ENCODE results near the gene USP24. TPM values are rescaled to one million over a fixed set of nuclear protein-coding genes. Genes with fewer than 3 reads are reported as not detected.
"Not testable (repeated sequence)": the region's sequence is repeated elsewhere in the genome, so short reads cannot be mapped to it uniquely, and the experiment has no call there.

USP24 gene
- total RNA-seq, 1 experiment from 2014 or later: 45.7 TPM

DNA sequence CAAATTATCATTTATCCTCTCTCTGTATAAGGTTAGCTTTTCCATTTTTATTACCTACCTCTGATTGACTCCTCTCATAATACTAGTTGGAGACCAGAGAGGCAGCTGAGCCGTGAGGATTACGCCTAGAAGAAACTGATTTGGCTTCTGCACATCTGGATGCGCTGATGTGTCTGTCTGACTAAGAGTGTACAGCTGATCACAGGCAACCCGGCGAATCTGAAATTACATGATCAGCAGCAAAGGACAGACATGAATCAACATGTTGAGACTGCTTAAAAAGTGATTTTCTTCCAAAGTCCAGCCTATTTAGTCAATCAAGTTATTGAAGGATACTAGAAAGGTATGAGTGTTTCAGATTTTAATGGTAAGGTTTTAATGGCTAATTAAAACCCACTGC lies 94.6 kb downstream of the USP24 start:
- Mint-ChIP-seq H3K9me3 (ENCODE audit: unreplicated experiment) (no peaks in the 10 kb centered on the region), H3K27me3 (ENCODE audit: insufficient read depth, unreplicated experiment) (no peaks in the 10 kb centered on the region), H3K4me1 (ENCODE audit: insufficient read depth, unreplicated experiment) (peaks cover 5% of the 10 kb centered on the region), H3K4me3 (ENCODE audit: unreplicated experiment) (no peak overlapping the region), H3K27ac (ENCODE audit: low read depth, unreplicated experiment) (peak overlapping the region; percentile 24), H3K36me3 (ENCODE audit: insufficient read depth, unreplicated experiment) (peaks cover 86% of the 10 kb centered on the region)
- ChIA-PET POLR2A (no interaction called here), CTCF (interaction anchor here (0.7 to 1.1 kb wide), 4 partner anchors 25 to 1464 kb away, joined by 3 to 4 read pairs (median 4); no protein-coding TSS in a partner anchor)
- DNase-seq (ENCODE audit: unreplicated experiment): no peak
- BruUV-seq (replicated peaks): no TSS peak
- TF ChIP-seq, protein P1, sequence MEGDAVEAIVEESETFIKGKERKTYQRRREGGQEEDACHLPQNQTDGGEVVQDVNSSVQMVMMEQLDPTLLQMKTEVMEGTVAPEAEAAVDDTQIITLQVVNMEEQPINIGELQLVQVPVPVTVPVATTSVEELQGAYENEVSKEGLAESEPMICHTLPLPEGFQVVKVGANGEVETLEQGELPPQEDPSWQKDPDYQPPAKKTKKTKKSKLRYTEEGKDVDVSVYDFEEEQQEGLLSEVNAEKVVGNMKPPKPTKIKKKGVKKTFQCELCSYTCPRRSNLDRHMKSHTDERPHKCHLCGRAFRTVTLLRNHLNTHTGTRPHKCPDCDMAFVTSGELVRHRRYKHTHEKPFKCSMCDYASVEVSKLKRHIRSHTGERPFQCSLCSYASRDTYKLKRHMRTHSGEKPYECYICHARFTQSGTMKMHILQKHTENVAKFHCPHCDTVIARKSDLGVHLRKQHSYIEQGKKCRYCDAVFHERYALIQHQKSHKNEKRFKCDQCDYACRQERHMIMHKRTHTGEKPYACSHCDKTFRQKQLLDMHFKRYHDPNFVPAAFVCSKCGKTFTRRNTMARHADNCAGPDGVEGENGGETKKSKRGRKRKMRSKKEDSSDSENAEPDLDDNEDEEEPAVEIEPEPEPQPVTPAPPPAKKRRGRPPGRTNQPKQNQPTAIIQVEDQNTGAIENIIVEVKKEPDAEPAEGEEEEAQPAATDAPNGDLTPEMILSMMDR (IDR thresholded peaks at IDR 0.05; ENCODE audit: unreplicated experiment): no peak
- intact Hi-C loops (cut with micrococcal nuclease): no loop called here

DNA sequence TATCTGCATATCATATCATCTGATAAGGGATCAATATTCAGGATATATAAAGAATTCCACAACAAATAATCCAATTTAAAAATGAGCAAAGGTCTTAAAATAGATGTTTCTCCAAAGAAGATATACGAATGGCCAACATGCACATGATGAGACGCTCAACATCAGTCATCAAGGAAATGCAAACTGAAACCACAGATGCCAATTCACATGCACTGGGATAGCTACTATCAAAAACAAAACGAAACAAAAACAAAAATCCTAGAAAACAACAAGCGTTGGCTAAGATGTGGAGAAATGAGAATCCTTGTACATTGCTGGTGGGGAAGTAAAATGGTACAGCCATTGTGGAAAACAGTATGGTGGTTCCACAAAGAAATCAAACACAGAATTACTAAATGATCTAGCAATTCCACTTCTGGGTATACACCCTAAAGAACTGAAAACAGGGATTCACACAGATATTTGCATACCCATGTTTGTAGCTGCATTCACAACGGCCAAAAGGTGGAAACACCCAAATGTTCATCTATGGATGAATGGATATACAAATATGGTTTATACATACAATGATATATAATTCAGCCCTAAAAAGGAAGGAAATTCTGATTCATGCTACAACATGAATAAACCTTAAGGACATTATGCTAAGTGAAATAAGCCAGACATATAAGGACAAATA lies 96.4 kb downstream of the USP24 start:
- H3K4me3 Mint-ChIP-seq (ENCODE audit: unreplicated experiment): no peak overlapping the region
- TF ChIP-seq, protein P1 (IDR thresholded peaks at IDR 0.05; ENCODE audit: unreplicated experiment): no peak
- DNase-seq (ENCODE audit: unreplicated experiment): no peak
- no TSS peak for BruUV-seq (replicated peaks)
- H3K27ac Mint-ChIP-seq (ENCODE audit: low read depth, unreplicated experiment): peak overlapping the region; percentile 24
- peaks cover 90% of the 10 kb centered on the region for H3K36me3 Mint-ChIP-seq (ENCODE audit: insufficient read depth, unreplicated experiment)
- H3K4me1 Mint-ChIP-seq (ENCODE audit: insufficient read depth, unreplicated experiment): no peaks in the 10 kb centered on the region
- ChIA-PET CTCF (interaction anchor here (1.0 kb wide), 1 partner anchor 44 kb away, joined by 3 read pairs; no protein-coding TSS in a partner anchor), POLR2A (no interaction called here)
- H3K27me3 Mint-ChIP-seq (ENCODE audit: insufficient read depth, unreplicated experiment): no peaks in the 10 kb centered on the region
- no peaks in the 10 kb centered on the region for H3K9me3 Mint-ChIP-seq (ENCODE audit: unreplicated experiment)
- intact Hi-C loops (cut with micrococcal nuclease): no loop called here

DNA sequence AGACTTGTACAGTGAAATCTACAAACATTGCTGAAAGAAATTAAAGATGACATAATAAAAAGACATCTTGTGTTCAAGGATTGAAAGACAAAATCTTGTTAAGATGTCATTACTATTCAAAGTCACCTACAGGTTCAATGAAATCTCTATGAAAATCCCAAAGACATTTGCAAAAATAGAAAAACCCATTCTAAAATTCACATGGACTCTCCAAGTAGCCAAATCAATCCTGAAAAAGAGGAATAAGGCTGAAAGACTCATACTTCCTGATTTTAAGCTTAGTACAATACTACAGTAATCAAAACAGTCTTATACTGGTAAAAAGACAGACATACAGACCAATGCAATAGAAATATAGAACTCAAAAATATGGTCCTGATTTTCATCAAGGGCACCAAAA lies 97.2 kb downstream of the USP24 start:
- no peak overlapping the region for H3K27ac Mint-ChIP-seq (ENCODE audit: low read depth, unreplicated experiment)
- BruUV-seq (replicated peaks): no TSS peak
- no peaks in the 10 kb centered on the region for H3K27me3 Mint-ChIP-seq (ENCODE audit: insufficient read depth, unreplicated experiment)
- intact Hi-C loops (cut with micrococcal nuclease): no loop called here
- H3K4me1 Mint-ChIP-seq (ENCODE audit: insufficient read depth, unreplicated experiment): no peaks in the 10 kb centered on the region
- H3K9me3 Mint-ChIP-seq (ENCODE audit: unreplicated experiment): peaks cover 5% of the 10 kb centered on the region
- DNase-seq (ENCODE audit: unreplicated experiment): no peak
- peaks cover 90% of the 10 kb centered on the region for H3K36me3 Mint-ChIP-seq (ENCODE audit: insufficient read depth, unreplicated experiment)
- CTCF ChIA-PET: interaction anchor here (0.6 to 1.0 kb wide), 2 partner anchors 43 to 1502 kb away, joined by 3 to 5 read pairs; no protein-coding TSS in a partner anchor
- no peak overlapping the region for H3K4me3 Mint-ChIP-seq (ENCODE audit: unreplicated experiment)
- POLR2A ChIA-PET: no interaction called here
- TF ChIP-seq, protein P1 (IDR thresholded peaks at IDR 0.05; ENCODE audit: unreplicated experiment): no peak

DNA sequence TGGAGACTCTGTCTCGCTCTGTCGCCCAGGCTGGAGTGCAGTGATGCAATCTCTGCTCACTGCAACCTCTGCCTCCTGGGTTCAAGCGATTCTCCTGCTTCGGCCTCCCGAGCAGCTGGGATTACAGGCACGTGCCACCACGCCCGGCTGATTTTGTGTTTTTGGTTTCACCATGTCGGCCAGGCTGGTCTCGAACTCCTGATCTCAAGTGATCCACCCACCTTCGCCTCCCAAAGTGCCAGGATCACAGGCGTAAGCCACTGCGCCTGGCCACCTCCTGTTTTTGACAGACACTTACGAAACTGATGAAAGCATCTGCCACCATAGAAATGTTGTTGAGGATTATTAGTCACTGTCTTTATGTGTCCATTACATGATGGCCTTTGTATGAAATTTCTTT lies 106.2 kb downstream of the USP24 start:
- POLR2A ChIA-PET: not testable (repeated sequence)

More for the DNA sequence above, 106.2 kb downstream of the USP24 start:
- H3K27ac Mint-ChIP-seq (ENCODE audit: low read depth, unreplicated experiment); H3K27me3 Mint-ChIP-seq (ENCODE audit: insufficient read depth, unreplicated experiment); CTCF ChIA-PET; intact Hi-C loops (cut with micrococcal nuclease); BruUV-seq (replicated peaks); DNase-seq (ENCODE audit: unreplicated experiment); H3K4me3 Mint-ChIP-seq (ENCODE audit: unreplicated experiment); H3K4me1 Mint-ChIP-seq (ENCODE audit: insufficient read depth, unreplicated experiment): not testable (repeated sequence)
- Mint-ChIP-seq H3K9me3 (ENCODE audit: unreplicated experiment) (peaks cover 15% of the 10 kb centered on the region), H3K36me3 (ENCODE audit: insufficient read depth, unreplicated experiment) (peaks cover 83% of the 10 kb centered on the region)
